GM12864 (cell line): ENCODE results near the gene CYP19A1.

Source experiments
- DNase-seq: peaks from one replicate; pipeline ENCODE4 v3.0.0-alpha.2; 2011; ENCODE audit warnings: low read depth
- H3K4me3 ChIP-seq: 2 replicates; pipeline ENCODE4 v1.5.1; 2011; ENCODE audit warnings: mild to moderate bottlenecking, low read depth, low read length, control low read depth
- CTCF ChIP-seq: IDR thresholded peaks from 2 replicates; pipeline ENCODE4 v1.5.1; 2011; ENCODE audit warnings: low read depth, mild to moderate bottlenecking, moderate library complexity, low read length, control low read depth, inconsistent platforms; ENCODE audit errors: missing control alignments

Gene CYP19A1

GRCh38 chr15:51303462-51303980, 34.9 kb downstream of the CYP19A1 start:
- no peak for DNase-seq

GRCh38 chr15:51302480-51302879, 35.9 kb downstream of the CYP19A1 start:
- no peak for TF ChIP-seq CTCF
- no peak overlapping the region for H3K4me3 ChIP-seq
- DNase-seq = no peak

More at GRCh38 chr15:51303462-51303980, 34.9 kb downstream of the CYP19A1 start:
- no peak overlapping the region for H3K4me3 ChIP-seq
- no peak for TF ChIP-seq CTCF

- no peak for TF ChIP-seq CTCF
- DNase-seq = no peak
Measured at GRCh38 chr15:51299187-51300015, 39.0 kb downstream of the CYP19A1 start.

GRCh38 chr15:51298620-51299019, 39.8 kb downstream of the CYP19A1 start:
- no peak for DNase-seq
- H3K4me3 ChIP-seq = no peak overlapping the region
- TF ChIP-seq CTCF = no peak

More at GRCh38 chr15:51299187-51300015, 39.0 kb downstream of the CYP19A1 start:
- no peak overlapping the region for H3K4me3 ChIP-seq

- no peak for TF ChIP-seq CTCF
- no peak overlapping the region for H3K4me3 ChIP-seq
- DNase-seq = no peak
Measured at GRCh38 chr15:51290720-51291119, 47.7 kb downstream of the CYP19A1 start.

GRCh38 chr15:51289290-51289689, 49.1 kb downstream of the CYP19A1 start:
- no peak overlapping the region for H3K4me3 ChIP-seq
- DNase-seq = no peak
- no peak for TF ChIP-seq CTCF
